Germinal center (tissue), 1 donor: ENCODE data around the gene CAPN5.
"Not testable (repeated sequence)": the region's sequence is repeated elsewhere in the genome, so short reads cannot be mapped to it uniquely, and the experiment has no call there.

Experiments used
- DNase-seq: peaks from one replicate; pipeline ENCODE4 v3.0.0; 2012; ENCODE audit warnings: mixed read lengths, low spot score

Gene CAPN5

DNA sequence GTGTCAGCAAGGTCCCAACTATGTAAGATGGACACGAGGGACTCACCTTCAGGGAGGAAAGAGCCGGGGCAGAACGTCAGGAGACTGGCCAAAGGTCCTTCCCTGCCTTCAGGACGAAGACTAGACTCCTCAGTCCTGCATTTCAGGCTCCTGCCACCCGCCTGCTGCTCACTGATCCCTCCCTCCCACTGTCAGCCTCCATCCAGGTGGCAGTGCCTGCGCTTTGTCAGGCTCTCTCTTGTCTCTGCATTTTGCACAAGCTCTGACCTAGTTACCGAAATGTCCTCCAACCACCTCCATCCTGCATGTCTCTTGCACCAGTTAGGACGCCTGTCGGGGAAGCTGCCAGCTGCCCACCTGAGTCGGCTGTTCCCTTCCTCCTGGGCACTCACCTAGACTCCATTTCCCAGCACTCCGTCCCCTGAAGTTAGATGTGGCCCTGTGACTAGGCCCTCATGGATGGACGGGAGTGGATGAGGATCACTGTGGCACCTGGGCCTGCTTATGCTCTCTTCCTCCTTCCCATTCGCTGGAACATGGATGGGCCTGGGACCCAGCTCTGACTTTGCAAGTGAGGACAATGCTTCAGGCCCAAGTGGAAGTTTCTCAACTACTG is 24.6 kb upstream of the CAPN5 start:
- no peak for DNase-seq

DNA sequence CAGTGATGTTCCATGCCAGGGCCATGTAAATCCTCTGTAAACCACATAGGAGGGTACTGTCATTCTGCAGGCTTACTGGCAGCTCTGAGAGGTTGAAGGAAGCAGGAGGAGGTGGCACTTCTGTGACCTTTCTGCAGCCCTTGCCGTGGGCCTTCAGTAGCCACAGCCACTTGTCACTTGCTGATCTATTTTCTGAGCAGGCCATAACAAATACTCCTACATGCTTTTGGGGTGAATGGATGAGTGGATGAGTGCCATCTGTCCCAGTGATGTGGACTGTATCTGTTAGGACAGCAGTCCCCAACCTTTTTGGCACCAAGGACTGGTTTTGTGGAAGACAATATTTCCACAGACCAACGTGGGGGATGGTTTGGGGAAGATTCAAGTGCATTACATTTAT is 22.4 kb upstream of the CAPN5 start:
- DNase-seq = no peak

DNA sequence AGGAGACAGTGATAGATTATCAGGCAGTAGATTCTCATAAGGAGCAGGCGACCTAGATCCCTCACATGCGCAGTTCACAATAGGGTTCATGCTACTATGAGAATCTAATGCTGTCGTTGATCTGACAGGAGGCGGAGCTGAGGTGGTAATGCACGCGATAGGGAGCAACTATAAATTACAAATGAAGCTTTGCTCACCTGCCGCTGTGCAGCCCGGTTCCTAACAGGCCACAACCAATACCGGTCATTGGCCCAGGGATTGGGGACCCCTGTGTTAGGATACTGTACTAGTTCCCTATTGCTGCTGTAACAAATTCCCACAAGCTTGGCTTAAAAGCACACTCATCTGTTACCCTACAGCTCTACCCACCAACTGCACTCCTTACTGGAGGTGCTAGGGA is 21.9 kb upstream of the CAPN5 start:
- no peak for DNase-seq

DNA sequence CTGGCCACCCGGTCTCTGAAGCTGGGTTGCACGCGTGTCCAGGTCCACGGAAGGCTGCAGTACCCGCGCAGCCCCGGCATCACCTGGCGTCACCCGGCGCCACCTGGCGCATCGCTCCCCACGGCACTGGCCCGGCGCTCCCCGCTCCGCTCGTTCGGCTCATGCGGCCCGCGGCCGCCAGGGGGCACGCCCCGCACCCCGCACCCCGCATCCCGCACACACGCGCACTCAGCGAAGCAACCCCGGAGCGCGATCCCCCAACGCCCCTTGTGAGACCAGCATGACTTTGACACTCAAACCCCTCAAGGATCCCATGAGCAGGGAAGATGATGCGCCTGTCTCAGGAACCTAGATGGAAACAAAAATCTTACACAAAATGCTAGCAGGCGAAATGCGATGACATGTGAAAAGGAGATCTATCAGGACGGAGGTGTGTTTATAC is 20.7 kb upstream of the CAPN5 start:
- peak; percentile 87 for DNase-seq

DNA sequence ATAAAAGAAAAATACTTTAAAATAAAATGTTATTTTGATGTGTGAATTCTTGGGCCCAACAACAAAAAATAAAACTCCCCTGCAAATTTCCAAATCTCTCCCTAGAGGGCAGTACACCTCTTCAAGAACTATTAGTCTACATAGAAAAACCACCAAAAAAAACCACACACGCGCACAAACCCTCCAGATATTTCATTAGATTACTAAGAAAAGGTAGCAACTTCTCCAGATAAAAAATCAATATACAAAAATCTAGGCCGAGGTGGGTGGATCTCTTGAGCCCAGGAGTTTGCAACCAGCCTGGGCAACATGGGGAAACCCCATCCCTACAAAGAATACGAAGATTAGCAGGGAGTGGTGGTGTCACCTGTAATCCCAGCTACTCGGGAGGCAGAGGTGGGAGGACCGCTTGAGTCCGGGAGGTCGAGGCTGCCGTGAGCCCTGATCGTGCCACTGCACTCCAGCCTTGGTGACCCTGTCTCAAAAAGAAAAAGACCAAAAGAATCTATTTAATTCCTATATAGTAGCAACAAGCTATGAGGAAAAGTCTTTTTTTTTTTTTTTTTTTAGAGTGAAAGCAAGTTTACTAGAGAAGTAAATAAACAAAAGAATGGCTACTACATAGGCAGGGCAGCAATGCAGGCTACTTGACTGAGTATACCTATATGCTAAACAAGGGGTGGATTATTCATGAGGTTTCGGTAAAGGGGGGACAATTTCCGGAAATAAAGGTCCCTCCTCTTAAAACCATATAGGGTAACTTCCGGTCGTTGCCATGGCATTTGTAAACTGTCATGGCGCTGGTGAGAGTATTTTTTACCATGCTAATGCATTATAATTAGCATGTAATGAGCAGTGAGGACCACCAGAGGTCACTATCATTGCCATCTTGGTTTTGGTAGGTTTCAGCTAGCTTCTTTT is 19.5 kb upstream of the CAPN5 start:
- DNase-seq = peak; percentile 78

DNA sequence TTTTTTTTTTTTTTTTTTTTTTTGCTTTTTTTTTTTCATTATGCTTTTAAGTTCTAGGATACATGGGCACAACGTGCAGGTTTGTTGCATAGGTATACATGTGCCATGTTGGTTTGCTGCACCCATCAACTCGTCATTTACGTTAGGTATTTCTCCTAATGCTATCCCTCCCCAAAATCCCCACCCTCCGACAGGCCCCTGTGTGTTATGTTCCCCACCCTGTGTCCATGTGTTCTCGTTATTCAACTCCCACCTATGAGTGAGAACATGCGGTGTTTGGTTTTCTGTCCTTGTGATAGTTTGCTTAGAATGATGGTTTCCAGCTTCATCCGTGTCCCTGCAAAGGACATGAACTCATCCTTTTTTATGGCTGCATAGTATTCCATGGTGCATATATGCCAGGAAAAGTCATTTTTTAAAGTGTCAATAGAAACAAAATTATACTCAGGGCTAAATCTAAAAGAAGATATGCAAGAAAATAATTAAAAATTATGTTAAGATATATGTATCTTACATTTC is 18.8 kb upstream of the CAPN5 start:
- not testable (repeated sequence) for DNase-seq

DNA sequence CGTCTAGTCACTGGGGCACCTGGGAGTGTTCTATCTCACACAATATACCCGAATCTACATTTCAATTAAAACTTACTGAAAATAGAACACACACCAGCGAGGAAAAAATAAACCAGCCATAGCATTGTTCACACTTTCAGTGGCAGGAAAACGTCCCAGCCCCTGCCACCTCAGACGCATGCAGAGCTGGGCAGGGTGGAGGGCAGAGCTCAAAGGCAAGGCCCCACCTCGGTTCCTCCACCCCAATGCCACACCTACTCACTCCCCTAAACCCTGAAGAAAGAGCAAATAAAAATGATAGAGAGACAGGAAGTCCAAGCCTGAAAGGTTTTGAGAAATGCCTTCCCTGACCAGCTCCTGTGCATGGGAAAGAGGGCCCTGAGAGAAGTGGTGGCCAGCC is 17.7 kb upstream of the CAPN5 start:
- DNase-seq = no peak

DNA sequence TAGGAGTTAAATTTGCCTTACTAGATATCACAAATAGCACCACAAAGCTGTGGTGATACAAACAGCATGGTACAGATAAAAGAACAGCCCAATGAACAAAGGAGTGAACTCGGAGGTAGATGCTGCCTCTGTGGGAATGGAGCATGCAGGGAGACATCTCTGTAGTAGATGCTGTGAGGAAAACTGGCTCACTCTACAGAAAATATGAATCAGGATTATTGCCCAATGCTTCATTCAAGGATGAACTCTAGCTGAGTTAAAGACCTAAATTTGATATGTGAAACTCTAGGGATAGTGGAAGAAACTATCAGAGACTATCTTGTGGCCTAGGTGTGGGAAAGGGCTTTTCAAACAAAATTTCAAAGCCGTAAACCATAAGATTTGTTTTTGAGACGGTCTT is 15.3 kb upstream of the CAPN5 start:
- DNase-seq = no peak

DNA sequence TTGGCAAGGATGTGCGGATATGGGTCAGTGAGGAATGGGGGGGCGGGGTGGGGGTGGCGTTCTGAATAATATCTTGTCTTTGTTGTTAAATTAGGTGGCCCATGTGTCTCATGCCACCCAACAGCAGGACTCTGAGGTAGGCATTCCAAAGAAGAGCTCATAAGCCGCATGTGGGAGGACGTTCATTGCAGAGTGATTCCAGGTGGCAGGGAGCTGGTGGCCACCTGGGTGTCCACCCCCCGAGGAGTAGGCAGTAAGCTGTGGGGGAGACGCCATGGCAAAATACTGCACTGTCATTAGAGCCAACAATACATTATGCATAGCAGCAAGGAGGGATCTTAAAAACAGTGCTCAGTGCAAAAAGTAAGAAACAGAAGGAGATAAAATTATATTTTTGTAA is 14.3 kb upstream of the CAPN5 start:
- DNase-seq = no peak

DNA sequence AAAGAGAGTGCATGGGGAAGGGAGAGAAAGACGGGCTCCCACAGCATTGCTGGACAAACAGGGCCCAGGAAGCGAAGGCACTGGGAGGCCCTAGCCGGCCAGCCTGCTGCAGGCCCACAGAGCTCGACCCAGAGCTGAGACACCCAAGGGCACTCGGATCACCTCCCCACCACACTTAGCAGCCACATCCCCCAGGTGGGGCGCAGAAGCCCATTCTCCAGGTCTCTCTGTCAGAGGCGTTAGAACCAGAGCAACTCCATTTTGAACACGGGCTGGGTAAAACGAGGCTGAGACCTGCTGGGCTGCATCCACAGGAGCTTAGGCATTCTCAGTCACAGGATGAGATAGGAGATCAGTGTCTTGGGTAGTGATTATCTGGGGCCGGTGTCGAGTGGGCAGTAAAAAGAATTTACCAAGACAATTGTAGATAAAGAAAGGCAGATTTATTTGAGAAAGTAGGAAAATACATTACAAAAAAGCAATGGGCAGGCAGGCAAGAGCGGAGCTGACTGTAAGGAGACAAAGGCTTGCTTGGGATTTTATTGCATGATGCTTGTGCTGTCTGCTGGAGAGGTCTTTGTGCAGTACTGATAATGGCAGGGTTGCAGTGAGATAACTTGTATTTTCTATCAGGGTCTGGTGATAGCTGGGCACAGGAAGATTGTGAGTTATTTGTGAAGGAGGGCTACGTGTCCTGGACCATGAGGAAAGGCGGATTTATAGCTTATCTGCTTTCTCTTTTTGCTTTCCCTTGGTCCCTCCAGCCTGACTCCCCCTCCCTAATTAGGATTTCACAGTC is 13.4 kb upstream of the CAPN5 start:
- no peak for DNase-seq

DNA sequence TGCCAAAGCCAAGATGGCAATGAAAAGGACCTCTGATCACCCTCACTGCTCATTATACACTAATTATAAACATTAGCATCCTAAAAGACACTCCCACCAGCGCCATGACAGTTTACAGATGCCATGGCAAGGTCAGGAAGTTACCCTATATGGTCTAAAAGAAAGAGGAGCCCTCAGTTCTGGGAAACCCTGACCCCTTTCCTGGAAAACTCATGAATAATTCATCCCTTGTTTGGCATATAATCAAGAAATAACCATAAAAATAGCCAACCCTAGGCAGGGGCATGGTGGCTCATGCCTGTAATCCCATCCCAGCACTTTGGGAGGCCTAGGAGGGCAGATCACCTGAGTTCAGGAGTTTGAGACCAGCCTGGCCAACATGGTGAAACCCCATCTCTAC is 12.7 kb upstream of the CAPN5 start:
- DNase-seq = no peak

DNA sequence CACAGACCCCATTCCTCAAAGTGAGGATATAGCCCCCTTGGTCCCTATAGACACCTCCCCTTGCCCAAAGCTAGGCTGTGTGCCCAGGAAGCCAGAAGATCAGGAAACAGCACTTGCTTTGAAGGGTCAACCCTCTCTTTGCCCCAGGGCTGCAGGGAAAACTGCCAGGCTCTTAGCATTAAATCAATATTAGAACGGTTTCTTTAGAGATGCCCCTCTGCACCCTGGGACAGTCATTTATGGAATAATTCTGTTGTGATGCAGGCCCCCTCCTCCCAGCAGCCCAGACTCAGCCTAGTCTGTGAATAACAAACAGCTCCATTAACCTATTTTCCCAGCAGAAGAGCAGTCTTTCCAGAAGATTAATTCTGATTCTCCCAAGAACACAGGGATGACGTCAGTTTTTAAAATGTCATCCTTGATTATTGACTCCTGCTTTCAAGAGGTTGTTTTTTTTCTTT is 11.6 kb upstream of the CAPN5 start:
- no peak for DNase-seq

DNA sequence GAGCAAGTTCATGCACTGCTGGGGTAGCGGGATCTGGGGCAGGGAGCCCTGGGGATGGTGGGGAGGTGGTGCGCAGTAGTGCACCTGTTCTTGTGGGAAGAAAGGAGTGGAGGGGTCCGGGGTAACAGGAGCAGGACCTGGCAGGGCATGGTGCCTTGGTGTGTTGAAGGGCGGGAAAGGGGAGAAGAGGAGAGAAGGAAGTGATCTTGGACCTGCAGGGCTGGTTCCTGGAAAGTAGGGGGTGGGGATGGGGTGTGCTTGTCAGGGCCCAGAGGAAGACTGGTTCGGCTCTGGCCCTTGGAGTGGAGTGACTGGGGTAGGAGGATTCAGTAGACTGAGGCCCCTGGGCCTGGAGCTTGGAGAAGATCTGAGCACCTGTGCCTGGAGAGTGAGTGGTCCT is 10.9 kb upstream of the CAPN5 start:
- DNase-seq = no peak

DNA sequence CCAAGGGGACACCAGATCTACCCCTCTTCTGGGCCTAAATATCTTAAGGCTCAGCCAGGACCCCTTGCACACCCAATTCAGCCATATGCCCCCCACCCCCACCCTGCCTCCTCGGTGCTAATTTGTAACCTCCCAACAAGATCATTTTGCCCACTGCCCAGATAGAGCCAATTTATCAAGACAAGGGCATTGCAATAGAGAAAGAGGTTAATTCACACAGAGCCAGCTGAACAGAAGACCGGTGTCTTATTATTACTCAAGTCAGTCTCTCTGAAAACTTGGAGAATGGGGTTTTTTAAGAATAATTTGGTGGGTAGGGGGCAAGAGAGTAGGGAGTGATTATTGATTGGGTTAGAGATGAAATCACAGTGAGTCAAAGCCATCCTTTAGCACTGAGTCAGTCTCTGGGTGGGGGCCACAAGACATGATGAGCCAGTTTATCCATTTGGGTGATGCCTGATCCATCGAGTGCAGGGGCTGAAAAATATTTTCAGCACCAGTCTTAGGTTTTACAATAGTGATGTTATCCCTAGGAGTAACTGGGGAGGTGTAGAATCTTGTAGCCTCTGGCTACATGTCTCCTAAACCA is 9.9 kb upstream of the CAPN5 start:
- no peak for DNase-seq

DNA sequence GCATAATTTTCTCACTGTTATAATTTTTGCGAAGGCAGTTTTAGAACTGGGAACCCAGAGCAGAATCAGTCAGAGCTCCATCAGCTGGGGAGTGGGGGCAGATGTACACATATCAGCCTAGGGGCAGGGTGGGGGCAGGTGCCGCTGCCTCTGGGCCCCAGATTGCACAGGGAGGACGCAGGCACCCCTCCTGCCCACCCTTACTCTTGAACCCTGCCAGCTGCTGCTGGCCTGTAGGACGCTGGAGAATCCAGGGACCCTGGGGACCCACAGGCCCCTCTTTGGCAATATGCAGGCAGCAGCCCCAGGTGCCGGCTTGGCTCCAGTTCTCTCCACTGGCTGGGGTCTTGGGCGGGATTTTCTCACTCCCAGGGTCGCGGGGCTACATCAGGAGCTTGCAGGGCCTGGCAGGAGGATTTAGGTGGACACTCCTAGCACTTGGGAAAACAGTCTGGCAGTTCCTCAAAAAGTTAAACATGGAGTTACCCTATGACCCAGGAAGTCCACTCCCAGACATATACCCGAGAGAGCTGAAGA is 8.8 kb upstream of the CAPN5 start:
- DNase-seq = no peak

DNA sequence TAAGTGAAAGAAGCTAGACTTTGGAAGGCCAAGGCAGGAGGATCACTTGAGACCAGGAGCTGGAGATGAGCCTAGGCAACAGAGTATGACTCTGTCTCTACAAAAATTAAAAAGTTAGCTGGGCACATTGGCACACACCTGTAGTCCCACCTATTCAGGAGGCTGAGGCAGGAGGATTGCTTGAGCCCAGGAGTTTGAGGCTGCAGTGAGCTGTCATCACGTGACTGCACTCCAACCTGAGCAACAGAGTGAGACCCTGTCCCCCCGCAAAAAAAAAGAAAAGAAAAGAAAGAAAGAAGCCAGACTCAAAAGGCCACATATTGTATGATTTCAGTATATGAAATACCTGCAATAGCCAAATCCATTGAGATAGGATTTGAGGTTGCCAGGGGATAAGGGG is 7.9 kb upstream of the CAPN5 start:
- DNase-seq = no peak

DNA sequence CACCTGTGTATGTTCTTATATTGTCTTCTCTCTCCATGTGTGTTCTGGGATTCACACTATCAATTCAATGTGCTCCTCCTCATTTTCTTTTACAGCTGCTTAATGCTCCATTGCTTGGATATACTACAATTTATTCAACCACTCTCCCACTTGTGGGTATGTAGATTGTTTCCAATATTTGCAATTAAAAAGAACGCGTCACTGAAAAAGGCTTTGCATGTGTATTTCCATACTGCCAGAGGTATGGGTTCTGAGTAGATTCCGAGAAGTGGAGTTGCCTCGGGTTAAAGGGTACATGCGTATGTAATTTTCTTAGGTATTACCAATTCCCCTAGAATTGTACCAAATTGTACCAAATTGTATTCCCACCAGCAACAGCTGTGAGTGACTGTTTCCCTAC is 7.0 kb upstream of the CAPN5 start:
- DNase-seq = no peak

DNA sequence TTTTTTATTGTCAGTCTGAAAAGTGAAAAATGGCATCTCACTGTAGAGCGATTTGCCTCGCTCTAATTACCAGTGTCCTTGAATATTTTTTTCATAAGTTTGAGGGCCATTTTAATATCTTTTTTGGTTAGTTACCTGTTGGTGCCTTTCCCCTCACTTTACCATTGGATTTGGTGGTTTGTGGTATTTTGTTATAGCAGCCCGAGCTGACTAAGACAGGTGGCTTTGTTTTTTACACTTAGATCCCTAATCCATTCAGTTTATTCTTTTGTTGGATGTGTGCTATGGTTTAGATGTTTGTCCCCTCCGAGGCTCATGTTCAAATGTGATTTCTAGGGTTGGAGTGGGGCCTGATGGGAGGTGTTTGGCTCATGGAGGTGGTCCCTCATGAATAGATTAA is 6.5 kb upstream of the CAPN5 start:
- no peak for DNase-seq

DNA sequence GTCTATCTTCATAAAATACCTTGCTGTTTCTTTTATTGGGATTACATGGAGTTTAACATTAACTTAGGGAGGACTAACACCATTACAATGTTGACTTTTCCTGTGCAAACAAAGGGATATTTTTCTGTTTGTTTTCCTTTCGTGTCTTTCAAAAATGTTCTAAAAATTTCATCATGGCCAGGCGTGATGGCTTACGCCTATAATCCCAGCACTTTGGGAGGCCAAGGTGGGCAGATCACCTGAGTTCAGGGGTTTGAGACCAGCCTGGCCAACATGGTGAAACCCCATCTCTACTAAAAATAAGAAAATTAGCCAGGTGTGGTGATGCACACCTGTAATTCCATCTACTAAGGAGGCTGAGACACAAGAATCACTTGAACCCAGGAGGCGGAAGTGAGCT is 5.5 kb upstream of the CAPN5 start:
- DNase-seq = not testable (repeated sequence)

DNA sequence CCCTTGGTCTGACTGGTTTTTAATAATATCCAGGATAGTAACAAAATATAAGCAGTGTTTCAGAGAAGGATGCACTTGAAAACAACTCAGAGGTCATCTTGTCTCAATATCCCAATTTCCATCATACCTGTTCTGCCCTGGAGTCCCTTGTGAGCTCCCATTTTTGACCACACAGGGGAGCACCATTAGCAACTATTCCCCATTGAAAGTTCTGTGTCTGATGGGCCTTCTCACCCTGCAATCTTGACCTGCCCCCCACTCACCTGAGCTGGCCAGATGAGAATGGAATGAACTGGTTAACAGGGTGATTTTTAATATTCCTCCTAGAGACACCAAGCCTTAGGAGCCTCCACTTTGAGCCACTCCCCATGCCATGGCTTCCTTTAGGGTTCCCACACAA is 3.8 kb upstream of the CAPN5 start:
- DNase-seq = no peak

DNA sequence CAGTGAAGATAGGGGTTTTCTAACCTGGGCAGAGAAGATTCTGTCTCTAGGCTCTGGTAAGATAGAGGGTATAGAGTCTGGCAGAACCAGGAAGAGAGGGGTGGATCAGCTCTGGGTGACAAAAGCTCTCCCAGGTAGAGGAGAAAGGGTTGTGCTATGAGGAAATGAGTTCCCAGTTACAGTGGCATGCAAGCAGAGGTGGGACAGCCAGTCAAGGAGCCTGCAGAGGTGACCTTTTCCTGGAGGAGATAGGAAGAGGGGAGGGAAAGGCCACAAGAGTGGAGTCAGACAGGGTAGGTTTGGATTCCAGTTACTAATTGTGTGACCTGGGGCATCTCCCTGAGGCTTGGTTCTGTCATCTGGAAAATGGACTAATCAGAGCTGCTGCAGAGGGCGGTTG is 3.4 kb upstream of the CAPN5 start:
- no peak for DNase-seq

DNA sequence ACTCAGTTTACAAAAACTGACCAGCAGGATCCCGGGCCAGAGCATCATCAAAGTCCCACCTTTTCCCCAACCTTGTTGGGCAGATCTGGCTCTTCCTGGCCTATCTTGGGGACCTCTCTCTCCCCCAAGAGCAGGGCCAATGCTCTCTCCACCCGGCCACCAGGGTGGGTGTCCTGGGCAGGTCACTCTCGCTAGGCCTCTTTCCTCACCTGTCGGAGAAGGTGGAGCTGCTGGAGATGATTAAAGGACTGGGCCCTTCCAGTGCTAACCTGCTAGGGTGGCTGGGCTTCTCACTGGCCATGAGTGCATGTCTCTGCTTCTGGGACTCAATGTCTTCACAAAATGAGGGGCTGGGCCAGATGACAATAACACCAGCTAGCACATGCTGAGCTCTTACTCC is 2.9 kb upstream of the CAPN5 start:
- DNase-seq = no peak
